Measurements from ENCODE around the gene NOP58.

DNA sequence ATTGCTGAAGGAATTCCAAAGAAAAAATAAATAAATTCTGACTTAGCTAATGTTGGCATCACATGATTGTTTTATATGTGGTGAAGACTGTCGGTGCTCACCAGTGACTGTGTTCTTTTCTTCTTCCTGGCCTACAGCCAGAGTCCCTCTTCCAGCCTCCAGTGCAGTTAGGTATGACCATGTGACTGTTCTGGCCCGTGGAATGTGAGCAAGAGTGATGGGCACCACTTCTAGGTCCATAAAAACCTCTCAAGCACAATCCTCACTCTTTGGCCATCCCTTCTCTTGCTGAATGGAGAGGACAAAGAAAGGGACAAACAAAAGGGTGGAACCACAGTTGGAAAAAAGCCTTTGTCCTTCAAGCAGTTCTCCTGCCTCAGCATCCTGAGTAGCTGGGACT lies 71.6 kb downstream of the NOP58 start:
- TF ChIP-seq RCOR1 (IDR thresholded peaks at IDR 0.05; ENCODE audit: low read depth, low read length), result no peak
- TF ChIP-seq KDM5A (IDR thresholded peaks at IDR 0.05), result no peak
- no peak for TF ChIP-seq POLR2A (IDR thresholded peaks at IDR 0.05; ENCODE audit: low read length)
- TF ChIP-seq, protein P1, sequence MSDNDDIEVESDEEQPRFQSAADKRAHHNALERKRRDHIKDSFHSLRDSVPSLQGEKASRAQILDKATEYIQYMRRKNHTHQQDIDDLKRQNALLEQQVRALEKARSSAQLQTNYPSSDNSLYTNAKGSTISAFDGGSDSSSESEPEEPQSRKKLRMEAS (IDR thresholded peaks at IDR 0.05), result no peak
- no peak for TF ChIP-seq SMC3 (IDR thresholded peaks at IDR 0.05)
- no peak for TF ChIP-seq RAD21 (conservative IDR thresholded peaks at IDR 0.05 in 1 of 2, IDR thresholded peaks at IDR 0.05 in 1 of 2)
- TF ChIP-seq, protein P2, sequence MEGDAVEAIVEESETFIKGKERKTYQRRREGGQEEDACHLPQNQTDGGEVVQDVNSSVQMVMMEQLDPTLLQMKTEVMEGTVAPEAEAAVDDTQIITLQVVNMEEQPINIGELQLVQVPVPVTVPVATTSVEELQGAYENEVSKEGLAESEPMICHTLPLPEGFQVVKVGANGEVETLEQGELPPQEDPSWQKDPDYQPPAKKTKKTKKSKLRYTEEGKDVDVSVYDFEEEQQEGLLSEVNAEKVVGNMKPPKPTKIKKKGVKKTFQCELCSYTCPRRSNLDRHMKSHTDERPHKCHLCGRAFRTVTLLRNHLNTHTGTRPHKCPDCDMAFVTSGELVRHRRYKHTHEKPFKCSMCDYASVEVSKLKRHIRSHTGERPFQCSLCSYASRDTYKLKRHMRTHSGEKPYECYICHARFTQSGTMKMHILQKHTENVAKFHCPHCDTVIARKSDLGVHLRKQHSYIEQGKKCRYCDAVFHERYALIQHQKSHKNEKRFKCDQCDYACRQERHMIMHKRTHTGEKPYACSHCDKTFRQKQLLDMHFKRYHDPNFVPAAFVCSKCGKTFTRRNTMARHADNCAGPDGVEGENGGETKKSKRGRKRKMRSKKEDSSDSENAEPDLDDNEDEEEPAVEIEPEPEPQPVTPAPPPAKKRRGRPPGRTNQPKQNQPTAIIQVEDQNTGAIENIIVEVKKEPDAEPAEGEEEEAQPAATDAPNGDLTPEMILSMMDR (IDR thresholded peaks at IDR 0.05), result no peak
- TF ChIP-seq, protein P3, sequence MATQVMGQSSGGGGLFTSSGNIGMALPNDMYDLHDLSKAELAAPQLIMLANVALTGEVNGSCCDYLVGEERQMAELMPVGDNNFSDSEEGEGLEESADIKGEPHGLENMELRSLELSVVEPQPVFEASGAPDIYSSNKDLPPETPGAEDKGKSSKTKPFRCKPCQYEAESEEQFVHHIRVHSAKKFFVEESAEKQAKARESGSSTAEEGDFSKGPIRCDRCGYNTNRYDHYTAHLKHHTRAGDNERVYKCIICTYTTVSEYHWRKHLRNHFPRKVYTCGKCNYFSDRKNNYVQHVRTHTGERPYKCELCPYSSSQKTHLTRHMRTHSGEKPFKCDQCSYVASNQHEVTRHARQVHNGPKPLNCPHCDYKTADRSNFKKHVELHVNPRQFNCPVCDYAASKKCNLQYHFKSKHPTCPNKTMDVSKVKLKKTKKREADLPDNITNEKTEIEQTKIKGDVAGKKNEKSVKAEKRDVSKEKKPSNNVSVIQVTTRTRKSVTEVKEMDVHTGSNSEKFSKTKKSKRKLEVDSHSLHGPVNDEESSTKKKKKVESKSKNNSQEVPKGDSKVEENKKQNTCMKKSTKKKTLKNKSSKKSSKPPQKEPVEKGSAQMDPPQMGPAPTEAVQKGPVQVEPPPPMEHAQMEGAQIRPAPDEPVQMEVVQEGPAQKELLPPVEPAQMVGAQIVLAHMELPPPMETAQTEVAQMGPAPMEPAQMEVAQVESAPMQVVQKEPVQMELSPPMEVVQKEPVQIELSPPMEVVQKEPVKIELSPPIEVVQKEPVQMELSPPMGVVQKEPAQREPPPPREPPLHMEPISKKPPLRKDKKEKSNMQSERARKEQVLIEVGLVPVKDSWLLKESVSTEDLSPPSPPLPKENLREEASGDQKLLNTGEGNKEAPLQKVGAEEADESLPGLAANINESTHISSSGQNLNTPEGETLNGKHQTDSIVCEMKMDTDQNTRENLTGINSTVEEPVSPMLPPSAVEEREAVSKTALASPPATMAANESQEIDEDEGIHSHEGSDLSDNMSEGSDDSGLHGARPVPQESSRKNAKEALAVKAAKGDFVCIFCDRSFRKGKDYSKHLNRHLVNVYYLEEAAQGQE (IDR thresholded peaks at IDR 0.05), result no peak
- TF ChIP-seq RFX5 (IDR thresholded peaks at IDR 0.05), result no peak
- TF ChIP-seq JUNB (IDR thresholded peaks at IDR 0.05), result no peak

Measured in A549 (cell line).